Measurements from ENCODE around the gene CBX4. TPM values are rescaled to one million over a fixed set of nuclear protein-coding genes. Genes with fewer than 3 reads are reported as not detected.

The CBX4 gene
- total and polyA plus RNA-seq, 2 of the 13 experiments (the other 11 are each of a cell fraction or from before 2014, with no cell fraction given): 25.8 to 50.8 TPM

DNA sequence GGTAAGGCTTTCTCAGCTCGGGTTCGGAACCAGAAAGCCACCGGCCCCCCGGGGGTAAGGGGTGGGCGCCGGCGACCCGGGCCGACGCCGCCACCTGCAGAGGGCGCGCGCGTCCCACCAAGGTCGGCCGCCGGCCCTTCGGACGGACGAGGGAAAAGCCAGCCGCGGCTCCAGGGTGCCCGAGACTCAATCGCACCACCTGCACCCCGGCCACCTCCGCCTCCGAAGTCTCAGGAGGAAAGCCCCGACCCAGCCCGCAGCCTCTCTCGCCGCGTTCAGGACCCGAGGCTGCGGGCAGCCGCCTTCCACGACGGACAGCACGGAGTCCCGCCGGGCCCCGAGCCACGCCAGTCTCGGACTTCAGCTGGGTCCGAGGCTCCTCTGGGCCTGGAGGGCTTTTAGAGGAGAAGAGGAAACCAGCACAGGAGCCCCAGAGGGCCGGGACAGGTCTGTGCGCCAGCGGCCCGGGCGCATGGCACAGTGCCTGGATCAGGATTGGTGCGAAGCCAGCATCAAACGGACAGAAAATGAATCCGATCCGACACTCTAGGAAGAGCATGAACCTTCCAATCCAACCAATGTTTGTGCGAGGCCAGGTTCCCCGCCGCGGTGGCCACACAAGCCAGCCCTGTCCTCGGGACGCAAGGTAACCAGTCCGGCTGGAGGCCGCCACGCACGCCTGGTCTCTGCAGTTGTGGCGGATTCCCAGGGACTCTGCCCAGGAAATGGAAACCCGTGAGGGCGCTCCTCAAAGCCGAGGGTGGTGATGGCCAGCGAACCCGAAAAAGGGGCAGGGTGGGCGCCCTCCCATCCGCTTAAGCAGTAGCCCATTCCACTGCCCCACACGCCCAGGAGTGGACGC, 49.1 kb downstream of the CBX4 start (continued):
- no peak for TF ChIP-seq TCF7L2 (IDR thresholded peaks at IDR 0.05; ENCODE audit: low read depth, low read length)
- TF ChIP-seq, protein P1, sequence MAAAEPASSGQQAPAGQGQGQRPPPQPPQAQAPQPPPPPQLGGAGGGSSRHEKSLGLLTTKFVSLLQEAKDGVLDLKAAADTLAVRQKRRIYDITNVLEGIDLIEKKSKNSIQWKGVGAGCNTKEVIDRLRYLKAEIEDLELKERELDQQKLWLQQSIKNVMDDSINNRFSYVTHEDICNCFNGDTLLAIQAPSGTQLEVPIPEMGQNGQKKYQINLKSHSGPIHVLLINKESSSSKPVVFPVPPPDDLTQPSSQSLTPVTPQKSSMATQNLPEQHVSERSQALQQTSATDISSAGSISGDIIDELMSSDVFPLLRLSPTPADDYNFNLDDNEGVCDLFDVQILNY (CRISPR knock-in tag; conservative IDR thresholded peaks at IDR 0.05): no peak; the same call in 1 of the 2 replicates
- TF ChIP-seq, protein P2, sequence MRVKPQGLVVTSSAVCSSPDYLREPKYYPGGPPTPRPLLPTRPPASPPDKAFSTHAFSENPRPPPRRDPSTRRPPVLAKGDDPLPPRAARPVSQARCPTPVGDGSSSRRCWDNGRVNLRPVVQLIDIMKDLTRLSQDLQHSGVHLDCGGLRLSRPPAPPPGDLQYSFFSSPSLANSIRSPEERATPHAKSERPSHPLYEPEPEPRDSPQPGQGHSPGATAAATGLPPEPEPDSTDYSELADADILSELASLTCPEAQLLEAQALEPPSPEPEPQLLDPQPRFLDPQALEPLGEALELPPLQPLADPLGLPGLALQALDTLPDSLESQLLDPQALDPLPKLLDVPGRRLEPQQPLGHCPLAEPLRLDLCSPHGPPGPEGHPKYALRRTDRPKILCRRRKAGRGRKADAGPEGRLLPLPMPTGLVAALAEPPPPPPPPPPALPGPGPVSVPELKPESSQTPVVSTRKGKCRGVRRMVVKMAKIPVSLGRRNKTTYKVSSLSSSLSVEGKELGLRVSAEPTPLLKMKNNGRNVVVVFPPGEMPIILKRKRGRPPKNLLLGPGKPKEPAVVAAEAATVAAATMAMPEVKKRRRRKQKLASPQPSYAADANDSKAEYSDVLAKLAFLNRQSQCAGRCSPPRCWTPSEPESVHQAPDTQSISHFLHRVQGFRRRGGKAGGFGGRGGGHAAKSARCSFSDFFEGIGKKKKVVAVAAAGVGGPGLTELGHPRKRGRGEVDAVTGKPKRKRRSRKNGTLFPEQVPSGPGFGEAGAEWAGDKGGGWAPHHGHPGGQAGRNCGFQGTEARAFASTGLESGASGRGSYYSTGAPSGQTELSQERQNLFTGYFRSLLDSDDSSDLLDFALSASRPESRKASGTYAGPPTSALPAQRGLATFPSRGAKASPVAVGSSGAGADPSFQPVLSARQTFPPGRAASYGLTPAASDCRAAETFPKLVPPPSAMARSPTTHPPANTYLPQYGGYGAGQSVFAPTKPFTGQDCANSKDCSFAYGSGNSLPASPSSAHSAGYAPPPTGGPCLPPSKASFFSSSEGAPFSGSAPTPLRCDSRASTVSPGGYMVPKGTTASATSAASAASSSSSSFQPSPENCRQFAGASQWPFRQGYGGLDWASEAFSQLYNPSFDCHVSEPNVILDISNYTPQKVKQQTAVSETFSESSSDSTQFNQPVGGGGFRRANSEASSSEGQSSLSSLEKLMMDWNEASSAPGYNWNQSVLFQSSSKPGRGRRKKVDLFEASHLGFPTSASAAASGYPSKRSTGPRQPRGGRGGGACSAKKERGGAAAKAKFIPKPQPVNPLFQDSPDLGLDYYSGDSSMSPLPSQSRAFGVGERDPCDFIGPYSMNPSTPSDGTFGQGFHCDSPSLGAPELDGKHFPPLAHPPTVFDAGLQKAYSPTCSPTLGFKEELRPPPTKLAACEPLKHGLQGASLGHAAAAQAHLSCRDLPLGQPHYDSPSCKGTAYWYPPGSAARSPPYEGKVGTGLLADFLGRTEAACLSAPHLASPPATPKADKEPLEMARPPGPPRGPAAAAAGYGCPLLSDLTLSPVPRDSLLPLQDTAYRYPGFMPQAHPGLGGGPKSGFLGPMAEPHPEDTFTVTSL (CRISPR knock-in tag; IDR thresholded peaks at IDR 0.05; ENCODE audit: borderline replicate concordance): no peak
- no peak for TF ChIP-seq ZNF33B (CRISPR knock-in tag; IDR thresholded peaks at IDR 0.05)
- TF ChIP-seq DNMT1 (CRISPR knock-in tag; IDR thresholded peaks at IDR 0.05): no peak; the same call in 1 of the 2 replicates
- TF ChIP-seq DMAP1 (CRISPR knock-in tag; IDR thresholded peaks at IDR 0.05): no peak
- TF ChIP-seq IRX3 (CRISPR knock-in tag; IDR thresholded peaks at IDR 0.05; ENCODE audit: borderline replicate concordance, low read depth): no peak
- TF ChIP-seq MXD4 (CRISPR knock-in tag; IDR thresholded peaks at IDR 0.05): peak; percentile 43; the same call in 1 of the 2 replicates
- TF ChIP-seq JUND (CRISPR knock-in tag; IDR thresholded peaks at IDR 0.05): no peak
- TF ChIP-seq ZBTB7B (CRISPR knock-in tag; IDR thresholded peaks at IDR 0.05): peak; percentile 91
- no peak for TF ChIP-seq FOXK1 (CRISPR knock-in tag; IDR thresholded peaks at IDR 0.05; ENCODE audit: borderline replicate concordance, low read depth)
- no peak for TF ChIP-seq ZNF674 (CRISPR knock-in tag; IDR thresholded peaks at IDR 0.05; ENCODE audit: low read depth)
- no peak for TF ChIP-seq ZNF24 (IDR thresholded peaks at IDR 0.05)
- TF ChIP-seq CREB1 (IDR thresholded peaks at IDR 0.05): no peak
- no peak for TF ChIP-seq CREB1 (CRISPR knock-in tag; IDR thresholded peaks at IDR 0.05)
- TF ChIP-seq ZNF251 (CRISPR knock-in tag; IDR thresholded peaks at IDR 0.05): no peak
- TF ChIP-seq, protein P3, sequence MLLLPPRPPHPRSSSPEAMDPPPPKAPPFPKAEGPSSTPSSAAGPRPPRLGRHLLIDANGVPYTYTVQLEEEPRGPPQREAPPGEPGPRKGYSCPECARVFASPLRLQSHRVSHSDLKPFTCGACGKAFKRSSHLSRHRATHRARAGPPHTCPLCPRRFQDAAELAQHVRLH (CRISPR knock-in tag; IDR thresholded peaks at IDR 0.05; ENCODE audit: borderline replicate concordance, low read depth): no peak
- TF ChIP-seq, protein P4, sequence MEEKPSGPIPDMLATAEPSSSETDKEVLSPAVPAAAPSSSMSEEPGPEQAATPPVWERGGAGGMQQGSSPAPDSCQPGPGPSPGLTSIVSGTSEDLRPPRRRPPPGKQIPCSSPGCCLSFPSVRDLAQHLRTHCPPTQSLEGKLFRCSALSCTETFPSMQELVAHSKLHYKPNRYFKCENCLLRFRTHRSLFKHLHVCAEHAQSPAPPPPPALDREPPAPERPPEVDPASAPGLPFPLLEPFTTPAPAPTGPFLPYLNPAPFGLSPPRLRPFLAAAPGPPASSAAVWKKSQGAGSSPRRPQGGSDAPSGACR (CRISPR knock-in tag; IDR thresholded peaks at IDR 0.05): no peak; the same call in 1 of the 2 replicates
- no peak for TF ChIP-seq ZNF660 (CRISPR knock-in tag; IDR thresholded peaks at IDR 0.05; ENCODE audit: borderline replicate concordance, low read depth)
- TF ChIP-seq PRPF4 (IDR thresholded peaks at IDR 0.05; ENCODE audit: low read depth, low read length, poor library complexity, severe bottlenecking): no peak
- no peak for TF ChIP-seq YY1 (IDR thresholded peaks at IDR 0.05; ENCODE audit: insufficient read depth, insufficient replicate concordance, low read depth, low read length)
- TF ChIP-seq ATF7 (IDR thresholded peaks at IDR 0.05): no peak
- no peak for TF ChIP-seq ATF7 (CRISPR knock-in tag; IDR thresholded peaks at IDR 0.05)
